Left ventricle myocardium inferior (tissue), 1 donor: ENCODE measurements around the gene ACBD4. TPM values are rescaled to one million over a fixed set of nuclear protein-coding genes. Genes with fewer than 3 reads are reported as not detected.

Source experiments
- DNase-seq: peaks from one replicate; pipeline ENCODE4 v3.0.0-alpha.2; 2020
- H3K27ac ChIP-seq: fragments of 200-600 bp; replicated peaks from 2 replicates; pipeline ENCODE4 v1.8.0; 2021
- H3K27me3 ChIP-seq: fragments of 200-600 bp; 2 replicates; pipeline ENCODE4 v1.8.0; 2021; ENCODE audit warnings: low read depth
- H3K36me3 ChIP-seq: fragments of 200-600 bp; 2 replicates; pipeline ENCODE4 v1.8.0; 2021
- H3K4me1 ChIP-seq: fragments of 200-600 bp; 2 replicates; pipeline ENCODE4 v1.8.0; 2021
- H3K4me3 ChIP-seq: fragments of 200-600 bp; 2 replicates; pipeline ENCODE4 v1.8.0; 2021; ENCODE audit warnings: mild to moderate bottlenecking, moderate library complexity
- H3K9me3 ChIP-seq: fragments of 200-600 bp; replicated peaks from 2 replicates; pipeline ENCODE4 v1.8.0; 2021
- intact Hi-C: fragments of 100-400 bp; cut with micrococcal nuclease; formaldehyde crosslinking; loops from one replicate; pipeline ENCODE4 v1.11.0; 2022
- total RNA-seq: library from RNA; stranded (reverse); fragmentation: NEBNext Ultra II Directional; extraction: Animal tissue kit (Norgen Biotek cat#: 25700); gene quantifications from one replicate; pipeline ENCODE4 v1.2.1, GENCODE V29; 2021
- TF ChIP-seq, protein P1 (sequence below): fragments of 200-600 bp; IDR thresholded peaks from 2 replicates; pipeline ENCODE4 v1.8.0; 2021; ENCODE audit warnings: antibody characterized with exemption, mild to moderate bottlenecking, borderline replicate concordance
- donor health status: DM: no; HTN: yes; CAD: no; lungs with severe emphysema.

The ACBD4 gene
- total RNA-seq, 1 donor from 2014 or later, result 6.4 TPM

DNA sequence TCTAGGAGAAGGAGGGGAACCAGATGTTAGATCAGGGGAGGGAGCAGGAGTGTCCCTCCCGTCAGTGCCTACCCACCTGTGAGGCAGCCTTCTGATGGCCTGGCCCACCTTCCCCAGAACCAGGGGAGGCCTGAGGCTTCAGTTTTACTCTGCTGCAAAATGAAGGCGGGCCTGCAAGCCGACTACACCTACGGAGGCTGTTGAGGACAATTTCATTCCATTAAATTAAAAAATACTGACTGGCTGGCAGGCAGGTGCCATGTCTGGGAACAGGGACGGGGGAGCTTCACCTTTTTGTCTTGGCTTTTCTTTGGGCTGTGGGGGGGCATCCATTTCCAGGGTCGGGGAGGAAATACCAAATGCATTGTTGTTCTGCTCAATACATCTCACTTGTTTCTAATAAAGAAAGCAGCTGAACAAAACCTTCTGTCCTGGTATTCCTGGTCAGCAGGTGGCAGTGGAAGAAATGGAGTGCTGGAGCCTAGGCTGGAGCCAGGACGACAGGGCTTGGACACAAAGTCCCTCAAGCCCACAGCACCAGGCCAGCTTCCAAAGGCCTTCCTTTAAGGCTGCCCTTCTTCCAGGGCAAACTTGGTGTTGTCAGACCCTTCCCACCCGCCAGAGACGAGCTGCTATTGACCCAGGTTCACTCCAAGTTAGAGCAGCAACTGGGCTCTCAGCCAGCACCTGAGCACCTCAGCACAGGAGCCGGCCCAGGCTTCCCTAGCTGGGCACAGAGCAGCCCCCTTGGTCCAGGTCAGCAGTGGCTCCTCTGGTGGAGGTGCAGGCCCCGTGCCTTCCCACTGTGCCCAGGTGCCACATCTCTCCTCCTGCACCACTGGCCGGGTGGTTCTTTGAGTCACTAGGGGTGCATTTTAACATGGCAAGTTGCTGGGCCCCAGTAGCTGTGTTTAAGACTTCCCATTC lies 26.6 kb upstream of the ACBD4 start:
- no peak for DNase-seq
- TF ChIP-seq, protein P1, sequence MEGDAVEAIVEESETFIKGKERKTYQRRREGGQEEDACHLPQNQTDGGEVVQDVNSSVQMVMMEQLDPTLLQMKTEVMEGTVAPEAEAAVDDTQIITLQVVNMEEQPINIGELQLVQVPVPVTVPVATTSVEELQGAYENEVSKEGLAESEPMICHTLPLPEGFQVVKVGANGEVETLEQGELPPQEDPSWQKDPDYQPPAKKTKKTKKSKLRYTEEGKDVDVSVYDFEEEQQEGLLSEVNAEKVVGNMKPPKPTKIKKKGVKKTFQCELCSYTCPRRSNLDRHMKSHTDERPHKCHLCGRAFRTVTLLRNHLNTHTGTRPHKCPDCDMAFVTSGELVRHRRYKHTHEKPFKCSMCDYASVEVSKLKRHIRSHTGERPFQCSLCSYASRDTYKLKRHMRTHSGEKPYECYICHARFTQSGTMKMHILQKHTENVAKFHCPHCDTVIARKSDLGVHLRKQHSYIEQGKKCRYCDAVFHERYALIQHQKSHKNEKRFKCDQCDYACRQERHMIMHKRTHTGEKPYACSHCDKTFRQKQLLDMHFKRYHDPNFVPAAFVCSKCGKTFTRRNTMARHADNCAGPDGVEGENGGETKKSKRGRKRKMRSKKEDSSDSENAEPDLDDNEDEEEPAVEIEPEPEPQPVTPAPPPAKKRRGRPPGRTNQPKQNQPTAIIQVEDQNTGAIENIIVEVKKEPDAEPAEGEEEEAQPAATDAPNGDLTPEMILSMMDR, result peak; percentile 35
- H3K36me3 ChIP-seq, result peaks cover 61% of the 10 kb centered on the region
- H3K4me1 ChIP-seq, result peaks cover 91% of the 10 kb centered on the region
- H3K4me3 ChIP-seq, result no peak overlapping the region
- peak overlapping the region; percentile 95 for H3K27ac ChIP-seq
- H3K27me3 ChIP-seq, result no peaks in the 10 kb centered on the region
- intact Hi-C loops, result no loop called here
- no peaks in the 10 kb centered on the region for H3K9me3 ChIP-seq

DNA sequence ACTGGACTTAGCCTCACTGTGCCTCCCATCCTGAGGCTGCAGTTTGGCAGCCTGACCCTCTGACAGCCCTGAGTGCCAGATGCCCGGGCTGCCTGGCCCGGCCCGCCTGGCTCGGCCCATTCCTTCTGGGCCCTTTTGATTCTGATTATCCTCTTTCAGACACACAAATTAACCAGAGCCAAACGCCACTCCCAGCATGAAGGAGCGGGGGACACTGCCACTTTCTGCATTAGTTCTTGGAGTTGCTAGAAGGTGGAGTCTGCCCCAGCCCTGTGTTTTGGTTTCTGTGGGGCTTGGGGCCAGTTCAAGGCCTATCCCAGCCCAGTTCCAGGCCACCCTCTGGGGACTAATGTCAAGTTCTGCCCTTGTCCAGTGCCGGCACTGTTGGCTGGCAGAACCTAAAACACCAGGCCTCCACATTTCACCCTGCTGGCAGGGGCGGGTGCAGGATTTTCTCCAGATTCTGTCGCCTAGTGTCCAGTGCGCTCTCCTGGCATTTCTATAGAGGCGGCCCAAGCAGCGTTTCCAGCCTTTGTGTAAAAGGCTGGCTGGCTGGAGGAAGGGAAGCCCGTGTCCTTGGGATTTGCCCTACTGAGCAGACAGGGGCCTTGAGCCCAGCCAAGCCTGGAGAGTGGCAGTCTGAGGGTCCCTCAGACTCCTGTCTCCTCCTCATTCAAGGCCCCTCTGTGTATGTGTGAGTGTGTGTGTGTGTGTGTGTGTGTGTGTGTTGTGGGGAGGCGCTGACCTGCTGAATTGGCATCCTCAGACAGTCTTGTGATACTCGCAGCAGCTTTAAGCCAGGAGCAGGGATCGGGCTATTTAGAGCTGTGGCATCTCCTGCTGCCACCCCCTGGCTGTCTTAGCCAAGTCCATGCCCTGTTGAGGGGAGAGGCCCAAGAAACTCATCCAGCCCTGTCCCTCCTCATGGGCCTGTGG lies 24.5 kb upstream of the ACBD4 start:
- H3K4me1 ChIP-seq, result peaks cover 70% of the 10 kb centered on the region
- H3K36me3 ChIP-seq, result peaks cover 60% of the 10 kb centered on the region

DNA sequence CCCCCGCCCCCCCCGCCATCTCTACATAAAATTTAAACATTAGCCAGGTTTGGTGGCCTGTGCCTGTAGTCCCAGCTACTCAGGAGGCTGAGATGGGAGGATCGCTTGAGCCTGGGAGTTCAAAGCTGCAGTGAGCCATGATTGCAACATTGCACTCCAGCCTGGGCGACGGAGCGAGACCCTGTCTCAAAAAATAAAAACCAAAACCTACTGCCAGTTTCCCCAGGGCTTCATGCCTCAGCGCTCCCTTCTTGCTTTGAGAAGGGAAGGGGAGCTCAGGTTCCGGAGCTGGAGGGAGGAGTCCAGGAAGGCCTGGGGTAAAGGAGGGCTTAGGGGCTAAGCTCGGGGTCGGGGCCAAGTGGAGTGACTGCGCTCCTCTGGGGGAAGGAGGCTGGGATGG lies 23.6 kb upstream of the ACBD4 start:
- Histone ChIP-seq H3K4me1 (peaks cover 61% of the 10 kb centered on the region), H3K36me3 (peaks cover 58% of the 10 kb centered on the region), H3K9me3 (no peaks in the 10 kb centered on the region), H3K27me3 (no peaks in the 10 kb centered on the region), H3K27ac (peak overlapping the region; percentile 95), H3K4me3 (no peak overlapping the region)
- DNase-seq, result no peak
- TF ChIP-seq, protein P1, result no peak
- intact Hi-C loops, result no loop called here

More for the DNA sequence above, 24.5 kb upstream of the ACBD4 start:
- Histone ChIP-seq H3K27me3 (no peaks in the 10 kb centered on the region), H3K9me3 (no peaks in the 10 kb centered on the region), H3K27ac (peak overlapping the region; percentile 95), H3K4me3 (no peak overlapping the region)
- TF ChIP-seq, protein P1, result no peak
- DNase-seq, result peak; percentile 60
- intact Hi-C loops, result no loop called here

DNA sequence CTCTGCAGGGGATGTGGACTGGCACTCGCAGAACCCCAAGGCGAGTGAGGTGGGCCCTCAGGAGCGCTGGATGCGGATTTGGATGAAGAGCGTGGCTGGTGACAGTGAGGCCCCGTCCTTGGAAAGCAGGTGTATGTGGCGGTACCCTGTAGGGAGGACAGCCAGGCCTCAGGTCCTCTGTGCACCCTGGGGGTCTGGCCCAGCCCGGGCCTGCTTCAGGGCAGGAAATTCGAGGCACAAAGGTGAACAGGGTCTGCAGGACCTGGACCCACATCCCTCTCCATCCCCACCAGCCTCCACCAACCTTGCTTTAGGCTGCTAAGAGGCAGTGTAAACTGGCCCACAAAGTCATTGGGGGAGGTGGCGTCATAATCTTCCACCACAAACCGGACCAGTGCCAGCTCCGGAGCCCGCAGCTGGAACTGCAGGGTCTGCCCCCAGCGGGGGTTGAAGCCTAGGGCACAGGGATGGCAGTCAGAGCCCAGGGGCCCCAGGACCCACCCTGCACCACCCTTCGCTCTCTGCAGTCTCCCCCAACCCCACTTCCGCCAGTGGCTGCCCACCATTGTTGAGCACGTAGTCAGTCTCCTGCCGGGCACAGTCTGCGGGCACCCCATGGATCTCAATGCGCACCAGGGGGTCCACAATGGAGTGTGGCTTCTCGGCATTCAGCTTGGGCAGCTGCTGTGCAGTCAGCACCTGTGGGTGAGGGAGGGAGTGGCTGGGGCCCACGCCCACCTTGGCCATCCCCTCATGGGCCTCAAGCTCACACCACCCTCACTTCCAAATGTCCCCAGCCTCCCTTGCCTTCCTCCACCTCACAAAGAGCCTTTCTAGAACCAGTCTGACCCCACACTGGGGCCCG lies 22.7 kb upstream of the ACBD4 start:
- Histone ChIP-seq H3K4me1 (peaks cover 51% of the 10 kb centered on the region), H3K36me3 (peaks cover 57% of the 10 kb centered on the region), H3K4me3 (no peak overlapping the region), H3K9me3 (no peaks in the 10 kb centered on the region), H3K27ac (peak overlapping the region; percentile 95), H3K27me3 (no peaks in the 10 kb centered on the region)
- TF ChIP-seq, protein P1, result no peak
- intact Hi-C loops, result no loop called here
- no peak for DNase-seq

DNA sequence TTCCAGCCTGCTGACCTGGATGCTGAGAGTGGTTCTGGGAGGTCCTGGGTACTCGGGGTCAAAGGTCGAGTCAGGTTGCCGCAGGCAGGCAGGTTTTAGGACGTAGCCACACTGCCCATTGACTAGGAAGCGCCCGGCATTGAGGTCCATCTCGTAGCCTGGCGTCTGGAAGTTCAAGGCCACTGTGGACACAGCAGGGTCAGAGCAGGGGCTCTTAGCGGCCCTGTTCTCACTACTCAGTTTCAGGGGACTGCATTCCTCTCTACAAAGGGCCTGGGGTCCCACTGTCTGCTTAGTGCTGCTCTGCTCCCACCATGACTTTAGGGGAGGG lies 22.1 kb upstream of the ACBD4 start:
- Histone ChIP-seq H3K27me3 (no peaks in the 10 kb centered on the region), H3K27ac (peak overlapping the region; percentile 95), H3K9me3 (no peaks in the 10 kb centered on the region), H3K4me3 (no peak overlapping the region), H3K4me1 (peaks cover 45% of the 10 kb centered on the region), H3K36me3 (peaks cover 59% of the 10 kb centered on the region)
- intact Hi-C loops, result no loop called here
- DNase-seq, result no peak
- TF ChIP-seq, protein P1, result no peak
